IMR-90 (cell line): ENCODE measurements around the gene FN3KRP. TPM values are rescaled to one million over a fixed set of nuclear protein-coding genes. Genes with fewer than 3 reads are reported as not detected.

ENCODE experiments used
- ATAC-seq: fragments of 200-7000 bp; cut with Tn5 transposase; 2 replicates; pipeline ENCODE4 v1.9.1; 2020; ENCODE audit warnings: low read depth, mild to moderate bottlenecking, moderate library complexity
- BruUV-seq: library from RNA; stranded (reverse); fragments of 400-500 nt; replicated peaks from 2 replicates; lab custom pipeline; 2021; lab: Mats Ljungman, UMichigan
- CTCF ChIA-PET: fragments of 300-600 bp; formaldehyde crosslinking; extraction: SDS; loops from one replicate; lab custom pipeline; 2021; ENCODE audit warnings: antibody characterized with exemption; lab: Yijun Ruan, JAX
- POLR2A ChIA-PET: fragments of 300-600 bp; sonication (Branson Sonifier 250); formaldehyde crosslinking; loops from one replicate; lab custom pipeline; 2022; ENCODE audit warnings: antibody characterized with exemption; ENCODE audit not compliant: unreplicated experiment; lab: Charles Lee
- DNase-seq: peaks from one replicate; pipeline ENCODE4 v3.0.0; 2013
- H2AFZ ChIP-seq: replicated peaks from 2 replicates; pipeline ENCODE3; 2013; ENCODE audit warnings: low read length, mild to moderate bottlenecking; ENCODE audit not compliant: poor library complexity
- H2AK5ac ChIP-seq: 2 replicates; pipeline ENCODE4 v1.6.1; 2013; ENCODE audit warnings: low read depth, low read length, inconsistent platforms
- H2AK9ac ChIP-seq: replicated peaks from 2 replicates; pipeline ENCODE3; 2013; ENCODE audit warnings: mild to moderate bottlenecking, low read depth, low read length, moderate library complexity; ENCODE audit not compliant: poor library complexity
- H2BK120ac ChIP-seq: 2 replicates; pipeline ENCODE4 v1.6.1; 2013; ENCODE audit warnings: low read depth, low read length, inconsistent platforms
- H2BK15ac ChIP-seq: 3 replicates; pipeline ENCODE4 v1.6.1; 2013; ENCODE audit warnings: low read depth, low read length, inconsistent platforms
- H2BK20ac ChIP-seq: 2 replicates; pipeline ENCODE4 v1.6.1; 2013; ENCODE audit warnings: low read depth, mild to moderate bottlenecking, inconsistent platforms, low read length, moderate library complexity
- H2BK5ac ChIP-seq: 2 replicates; pipeline ENCODE4 v1.6.1; 2013; ENCODE audit warnings: mild to moderate bottlenecking, low read depth, low read length, inconsistent platforms; ENCODE audit not compliant: poor library complexity, severe bottlenecking
- H3K14ac ChIP-seq: replicated peaks from 2 replicates; pipeline ENCODE4 v1.6.1; 2013; ENCODE audit warnings: low read depth, low read length, inconsistent platforms
- H3K18ac ChIP-seq: 2 replicates; pipeline ENCODE4 v1.6.1; 2013; ENCODE audit warnings: low read depth, low read length, control low read depth
- H3K23ac ChIP-seq: 2 replicates; pipeline ENCODE4 v1.6.1; 2013; ENCODE audit warnings: low read depth, low read length, inconsistent platforms
- H3K27ac ChIP-seq: 2 replicates; pipeline ENCODE4 v1.5.1; 2013; ENCODE audit warnings: mild to moderate bottlenecking, control low read depth, low read length; ENCODE audit not compliant: insufficient read depth
- H3K27me3 ChIP-seq: 2 replicates; pipeline ENCODE4 v1.6.1; 2013; ENCODE audit warnings: low read length; ENCODE audit not compliant: control insufficient read depth, insufficient read depth
- H3K36me3 ChIP-seq: 2 replicates; pipeline ENCODE4 v1.6.1; 2013; ENCODE audit warnings: low read length, mixed read lengths; ENCODE audit not compliant: control insufficient read depth, insufficient read depth
- H3K4ac ChIP-seq: 2 replicates; pipeline ENCODE4 v1.6.1; 2013; ENCODE audit warnings: low read depth, low read length, inconsistent platforms
- H3K4me1 ChIP-seq: 2 replicates; pipeline ENCODE4 v1.6.1; 2013; ENCODE audit warnings: low read length, mixed read lengths; ENCODE audit not compliant: control insufficient read depth, insufficient read depth
- H3K4me2 ChIP-seq: 2 replicates; pipeline ENCODE4 v1.6.1; 2013; ENCODE audit warnings: low read depth, mild to moderate bottlenecking, control low read depth, low read length, moderate library complexity
- H3K4me3 ChIP-seq: 2 replicates; pipeline ENCODE4 v1.5.1; 2013; ENCODE audit warnings: low read depth, mild to moderate bottlenecking, control low read depth, low read length, moderate library complexity; ENCODE audit not compliant: insufficient read depth
- H3K56ac ChIP-seq: 2 replicates; pipeline ENCODE4 v1.6.1; 2013; ENCODE audit warnings: low read length, inconsistent platforms; ENCODE audit not compliant: insufficient read depth; ENCODE audit errors: extremely low read depth
- H3K79me1 ChIP-seq, 2 experiments: 2 replicates each; pipeline ENCODE4 v1.6.1; 2013; ENCODE audit warnings: low read length in 2 of 2, inconsistent platforms in 1 of 2, low read depth in 1 of 2
- H3K9ac ChIP-seq: 2 replicates; pipeline ENCODE4 v1.6.1; 2013; ENCODE audit warnings: low read depth, low read length, control low read depth
- H3K9me1 ChIP-seq: 2 replicates; pipeline ENCODE4 v1.6.1; 2013; ENCODE audit warnings: low read length, inconsistent platforms; ENCODE audit not compliant: insufficient read depth
- H3K9me3 ChIP-seq: 2 replicates; pipeline ENCODE4 v1.6.1; 2013; ENCODE audit warnings: low read length; ENCODE audit not compliant: control insufficient read depth, insufficient read depth
- H4K20me1 ChIP-seq: 2 replicates; pipeline ENCODE4 v1.6.1; 2013; ENCODE audit warnings: low read length, inconsistent platforms; ENCODE audit not compliant: insufficient read depth
- H4K5ac ChIP-seq: 2 replicates; pipeline ENCODE4 v1.6.1; 2013; ENCODE audit warnings: mild to moderate bottlenecking, low read depth, low read length, control low read depth
- H4K8ac ChIP-seq, 2 experiments: 2 replicates each; pipeline ENCODE4 v1.6.1; 2013; ENCODE audit warnings: low read depth in 2 of 2, low read length in 2 of 2, control low read depth in 1 of 2, inconsistent platforms in 1 of 2
- H4K91ac ChIP-seq: 2 replicates; pipeline ENCODE4 v1.6.1; 2013; ENCODE audit warnings: low read depth, low read length, inconsistent platforms; ENCODE audit not compliant: insufficient read depth
- MXI1 ChIP-seq: IDR thresholded peaks from 2 replicates; pipeline ENCODE4 v1.6.1; 2012; ENCODE audit warnings: low read depth, mild to moderate bottlenecking, low read length, moderate library complexity, borderline replicate concordance
- WGBS, 2 experiments: methylation state at CpG; one replicate each; pipeline versions ENCODE4 v1.1.5 to v1.1.7; 2013; ENCODE audit warnings: missing lambda C conversion rate in 2 of 2; ENCODE audit not compliant: insufficient read length in 1 of 2; ENCODE audit errors: extremely low coverage in 2 of 2; 5-methylcytosine and 5-hydroxymethylcytosine counted together
- dilution Hi-C: fragments of 300-500 bp; cut with HindIII; formaldehyde crosslinking; loops from one replicate; pipeline ENCODE4 v1.14.3; 2018; ENCODE audit warnings: low sequenced_read_pairs; ENCODE audit not compliant: unreplicated experiment
- in situ Hi-C: fragments of 300-500 bp; cut with MboI; formaldehyde crosslinking; loops from 3 replicates; pipeline ENCODE4 v1.14.3; 2019; ENCODE audit warnings: low sequenced_read_pairs, inconsistent platforms, mixed read lengths
- intact Hi-C: fragments of 100-400 bp; cut with micrococcal nuclease; formaldehyde crosslinking; loops from 2 replicates; pipeline ENCODE4 v1.10.0; 2022
- polyA plus RNA-seq, 3 experiments: library from polyadenylated mRNA; depleted of rRNA; stranded (reverse); fragments of >200 nt; gene quantifications; 2 replicates each; pipeline ENCODE4 v1.2.3, GENCODE V29; 2012; ENCODE audit warnings: low replicate concordance in 1 of 3
- total RNA-seq: library from RNA; depleted of rRNA; stranded (reverse); fragments of >200 nt; gene quantifications from 2 replicates; pipeline ENCODE4 v1.2.3, GENCODE V29; 2012
- TF ChIP-seq, protein P1 (sequence below): fragments of 150-350 bp; IDR thresholded peaks from 2 replicates; pipeline ENCODE4 v1.6.1; 2016; ENCODE audit warnings: low read depth, mild to moderate bottlenecking, low read length, moderate library complexity, borderline replicate concordance
- TF ChIP-seq, protein P2 (sequence below): conservative IDR thresholded peaks from 2 replicates; pipeline ENCODE4 v1.5.1; 2012; ENCODE audit warnings: mild to moderate bottlenecking, low read depth, low read length, improper control_type of control experiment

The FN3KRP gene
- total and polyA plus RNA-seq, 2 of the 4 experiments (the other 2 are of a cell fraction) = 18.6 to 20.3 TPM

DNA sequence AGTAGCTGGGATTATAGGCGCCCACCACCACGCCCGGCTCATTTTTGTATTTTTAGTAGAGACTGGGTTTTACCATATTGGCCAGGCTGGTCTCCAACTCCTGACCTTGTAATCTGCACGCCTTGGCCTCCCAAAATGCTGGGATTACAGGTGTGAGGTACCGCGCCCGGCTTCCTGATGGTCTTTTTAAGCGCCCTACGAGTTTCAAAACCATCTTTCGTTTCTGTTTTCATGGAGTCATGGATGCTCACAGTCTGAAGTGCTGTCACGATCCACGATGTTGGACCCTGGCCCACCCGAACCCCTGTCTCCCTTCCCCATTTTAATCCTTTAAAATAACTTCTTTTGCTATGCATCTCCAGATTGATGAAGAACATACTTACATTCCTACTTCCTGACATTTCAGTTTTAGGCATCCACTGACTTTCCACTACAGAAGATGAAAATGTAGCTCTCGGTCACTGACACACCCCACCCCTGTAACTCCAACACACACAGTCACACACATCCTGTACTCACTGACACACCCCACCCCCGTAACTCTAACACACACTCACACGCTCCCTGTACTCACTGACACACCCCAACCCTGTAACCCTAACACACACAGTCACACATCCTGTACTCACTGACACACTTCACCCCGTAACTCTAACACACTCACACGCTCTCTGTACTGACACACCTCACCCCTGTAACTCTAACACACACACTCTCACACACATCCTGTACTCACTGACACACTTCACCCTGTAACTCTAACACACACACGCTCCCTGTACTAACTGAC, 45.6 kb upstream of the FN3KRP start (continued):
- TF ChIP-seq, protein P1, sequence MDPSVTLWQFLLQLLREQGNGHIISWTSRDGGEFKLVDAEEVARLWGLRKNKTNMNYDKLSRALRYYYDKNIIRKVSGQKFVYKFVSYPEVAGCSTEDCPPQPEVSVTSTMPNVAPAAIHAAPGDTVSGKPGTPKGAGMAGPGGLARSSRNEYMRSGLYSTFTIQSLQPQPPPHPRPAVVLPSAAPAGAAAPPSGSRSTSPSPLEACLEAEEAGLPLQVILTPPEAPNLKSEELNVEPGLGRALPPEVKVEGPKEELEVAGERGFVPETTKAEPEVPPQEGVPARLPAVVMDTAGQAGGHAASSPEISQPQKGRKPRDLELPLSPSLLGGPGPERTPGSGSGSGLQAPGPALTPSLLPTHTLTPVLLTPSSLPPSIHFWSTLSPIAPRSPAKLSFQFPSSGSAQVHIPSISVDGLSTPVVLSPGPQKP = no peak

DNA sequence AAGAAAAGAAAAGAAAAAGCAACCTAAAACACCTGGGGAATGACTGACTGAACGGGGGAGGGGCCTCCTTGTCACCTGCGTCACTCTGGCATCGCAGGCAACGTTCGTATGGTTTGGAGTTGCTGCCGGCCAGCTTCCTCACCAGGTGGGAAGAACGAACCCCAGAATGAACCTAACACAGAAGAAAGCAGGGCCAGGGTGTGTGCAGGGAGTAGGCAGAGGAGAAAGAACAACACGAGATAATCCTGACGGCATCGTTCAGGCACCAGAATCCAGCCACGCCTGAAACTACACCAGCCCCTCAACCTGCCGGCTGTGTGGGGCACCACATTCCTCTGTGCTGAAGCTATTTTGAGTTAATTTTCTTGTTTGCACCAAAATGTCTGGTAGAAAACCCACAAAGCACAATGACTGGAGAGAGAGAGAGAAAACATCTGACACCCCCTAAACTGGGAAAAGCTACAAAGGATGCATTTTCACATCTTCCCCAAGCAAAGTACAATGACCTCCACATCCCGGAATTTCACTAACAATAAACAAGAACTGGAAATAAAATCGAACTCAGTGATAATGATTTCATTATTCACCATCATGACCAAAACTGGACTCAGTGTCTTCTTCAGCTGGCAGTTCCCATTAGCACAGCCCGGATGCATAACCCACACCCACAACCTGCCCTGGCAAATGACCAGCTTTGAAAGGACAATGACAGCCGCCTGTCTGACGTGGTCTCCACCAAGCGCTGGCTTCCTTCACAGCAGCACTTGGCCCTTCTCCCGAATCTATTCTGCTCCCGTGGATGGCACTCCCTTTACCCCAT, 41.6 kb upstream of the FN3KRP start:
- Histone ChIP-seq H3K4ac (no peak overlapping the region), H4K5ac (no peak overlapping the region), H2BK15ac (no peak overlapping the region), H3K9me1 (peaks cover 2% of the 10 kb centered on the region; the same call in 1 of the 2 replicates), H4K91ac (no peak overlapping the region), H3K4me3 (no peak overlapping the region), H3K56ac (no peak overlapping the region), H3K9me3 (no peaks in the 10 kb centered on the region), H4K8ac (no peak overlapping the region), H3K4me1 (no peaks in the 10 kb centered on the region; the same call in 1 of the 2 replicates), H3K27ac (no peak overlapping the region), H3K36me3 (no peaks in the 10 kb centered on the region; the same call in 1 of the 2 replicates), H2AK9ac (no peak overlapping the region), H4K20me1 (peaks cover 3% of the 10 kb centered on the region; the same call in 1 of the 2 replicates), H3K23ac (no peak overlapping the region), H2AK5ac (no peak overlapping the region), H3K79me1 (peaks cover 0 to 3% of the 10 kb centered on the region in 2 experiments; a peak in 1 of 4 replicates), H3K27me3 (no peaks in the 10 kb centered on the region), H2BK120ac (no peak overlapping the region), H3K18ac (no peak overlapping the region), H3K4me2 (no peak overlapping the region; the same call in 1 of the 2 replicates), H2AFZ (no peak overlapping the region), H3K9ac (no peak overlapping the region), H3K14ac (no peak overlapping the region), H2BK5ac (no peak overlapping the region), H2BK20ac (no peak overlapping the region)
- TF ChIP-seq, protein P2, sequence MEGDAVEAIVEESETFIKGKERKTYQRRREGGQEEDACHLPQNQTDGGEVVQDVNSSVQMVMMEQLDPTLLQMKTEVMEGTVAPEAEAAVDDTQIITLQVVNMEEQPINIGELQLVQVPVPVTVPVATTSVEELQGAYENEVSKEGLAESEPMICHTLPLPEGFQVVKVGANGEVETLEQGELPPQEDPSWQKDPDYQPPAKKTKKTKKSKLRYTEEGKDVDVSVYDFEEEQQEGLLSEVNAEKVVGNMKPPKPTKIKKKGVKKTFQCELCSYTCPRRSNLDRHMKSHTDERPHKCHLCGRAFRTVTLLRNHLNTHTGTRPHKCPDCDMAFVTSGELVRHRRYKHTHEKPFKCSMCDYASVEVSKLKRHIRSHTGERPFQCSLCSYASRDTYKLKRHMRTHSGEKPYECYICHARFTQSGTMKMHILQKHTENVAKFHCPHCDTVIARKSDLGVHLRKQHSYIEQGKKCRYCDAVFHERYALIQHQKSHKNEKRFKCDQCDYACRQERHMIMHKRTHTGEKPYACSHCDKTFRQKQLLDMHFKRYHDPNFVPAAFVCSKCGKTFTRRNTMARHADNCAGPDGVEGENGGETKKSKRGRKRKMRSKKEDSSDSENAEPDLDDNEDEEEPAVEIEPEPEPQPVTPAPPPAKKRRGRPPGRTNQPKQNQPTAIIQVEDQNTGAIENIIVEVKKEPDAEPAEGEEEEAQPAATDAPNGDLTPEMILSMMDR = no peak
- TF ChIP-seq MXI1 = no peak
- DNase-seq = no peak
- WGBS, 2 experiments = 64% methylated on average over 3 of the region's 20 CpGs; no CpG with 5 or more reads in 1 of the 2 experiments
- ChIA-PET CTCF (no interaction called here), POLR2A (no interaction called here)
- dilution Hi-C loops (no loop called here), in situ Hi-C loops (no loop called here), intact Hi-C loops (no loop called here)
- ATAC-seq = no peak
- BruUV-seq = no TSS peak
